Head of caudate nucleus (tissue), 42 donors: ENCODE data around the gene EIPR1.
A peak's percentile ranks its signal among the peaks of the same experiment; 100 is the strongest.

Source experiments
- DNase-seq, 42 donors: peaks; one replicate each; pipeline versions ENCODE4 v3.0.0 to v3.0.0-alpha.2; 2020 to 2021; ENCODE audit warnings: mixed read lengths in 7 of 42
- intact Hi-C: fragments of 100-400 bp; cut with DNase I; formaldehyde crosslinking; loops from one replicate; pipeline ENCODE4 v1.15.0; 2022

EIPR1 gene

GRCh38 chr2:3334392-3335345, 42.9 kb downstream of the EIPR1 start:
- peak in 4 of 42 donors; percentile 2 to 27 (median 14) for DNase-seq

GRCh38 chr2:3332133-3332532, 45.5 kb downstream of the EIPR1 start:
- peak in 1 of 42 donors; percentile 11 for DNase-seq
- intact Hi-C loops = no loop called here

More at GRCh38 chr2:3334392-3335345, 42.9 kb downstream of the EIPR1 start:
- intact Hi-C loops = no loop called here

GRCh38 chr2:3329491-3329890, 48.1 kb downstream of the EIPR1 start:
- peak in 1 of 42 donors; percentile 7 for DNase-seq

GRCh38 chr2:3326871-3327270, 50.7 kb downstream of the EIPR1 start:
- intact Hi-C loops = no loop called here
- no peak for DNase-seq

More at GRCh38 chr2:3329491-3329890, 48.1 kb downstream of the EIPR1 start:
- intact Hi-C loops = no loop called here

GRCh38 chr2:3326182-3326537, 51.5 kb downstream of the EIPR1 start:
- DNase-seq = no peak
- intact Hi-C loops = no loop called here

- DNase-seq = no peak
- intact Hi-C loops = no loop called here
Measured at GRCh38 chr2:3325458-3326181, 52.0 kb downstream of the EIPR1 start.

- intact Hi-C loops = no loop called here
- DNase-seq = no peak
Measured at GRCh38 chr2:3324404-3325281, 53.0 kb downstream of the EIPR1 start.

GRCh38 chr2:3324036-3324386, 53.6 kb downstream of the EIPR1 start:
- intact Hi-C loops = no loop called here
- no peak for DNase-seq

- intact Hi-C loops = no loop called here
- DNase-seq = no peak
Measured at GRCh38 chr2:3323360-3324035, 54.1 kb downstream of the EIPR1 start.

- DNase-seq = no peak
- intact Hi-C loops = no loop called here
Measured at GRCh38 chr2:3322311-3322970, 55.2 kb downstream of the EIPR1 start.

GRCh38 chr2:3321825-3322224, 55.8 kb downstream of the EIPR1 start:
- DNase-seq = no peak
- intact Hi-C loops = no loop called here

GRCh38 chr2:3320910-3321605, 56.6 kb downstream of the EIPR1 start:
- intact Hi-C loops = no loop called here
- DNase-seq = peak in 36 of 42 donors; percentile 18 to 75 (median 48)

- no peak for DNase-seq
- intact Hi-C loops = no loop called here
Measured at GRCh38 chr2:3319745-3320566, 57.7 kb downstream of the EIPR1 start.

GRCh38 chr2:3319134-3319533, 58.5 kb downstream of the EIPR1 start:
- intact Hi-C loops = no loop called here

GRCh38 chr2:3317871-3318590, 59.6 kb downstream of the EIPR1 start:
- DNase-seq = no peak
- intact Hi-C loops = no loop called here

More at GRCh38 chr2:3319134-3319533, 58.5 kb downstream of the EIPR1 start:
- no peak for DNase-seq

- intact Hi-C loops = no loop called here
- DNase-seq = no peak
Measured at GRCh38 chr2:3317277-3317685, 60.3 kb downstream of the EIPR1 start.
